ENCODE measurements around the gene HACD1.

Gene HACD1

GRCh38 chr10:17617031-17617911, at the start of gene HACD1:
Gene HACD1 (minus strand): TSS chr10:17617374. CDS start chr10:17617339, 35 bp downstream.
- in situ Hi-C loops (cut with HindIII; ENCODE audit: low sequenced_read_pairs), result no loop called here
- no peak for TF ChIP-seq CTCF (IDR thresholded peaks at IDR 0.05; ENCODE audit: low read depth, low read length, missing control alignments)
- peak; percentile 38 for DNase-seq (ENCODE audit: low read depth)
- H3K4me3 ChIP-seq (ENCODE audit: low read depth, low read length), result peak within 1 kb of the TSS; percentile 71

- DNase-seq (ENCODE audit: low read depth), result peak; percentile 89
- in situ Hi-C loops (cut with HindIII; ENCODE audit: low sequenced_read_pairs), result no loop called here
- TF ChIP-seq CTCF (IDR thresholded peaks at IDR 0.05; ENCODE audit: low read depth, low read length, missing control alignments), result no peak
- no peak overlapping the region for H3K4me3 ChIP-seq (ENCODE audit: low read depth, low read length)
Observed at GRCh38 chr10:17665747-17666146, 48.6 kb upstream of the HACD1 start.

- H3K4me3 ChIP-seq (ENCODE audit: low read depth, low read length), result no peak overlapping the region
- in situ Hi-C loops (cut with HindIII; ENCODE audit: low sequenced_read_pairs), result no loop called here
- DNase-seq (ENCODE audit: low read depth), result no peak
- no peak for TF ChIP-seq CTCF (IDR thresholded peaks at IDR 0.05; ENCODE audit: low read depth, low read length, missing control alignments)
Observed at GRCh38 chr10:17663450-17663849, 46.3 kb upstream of the HACD1 start.

- no peak for TF ChIP-seq CTCF (IDR thresholded peaks at IDR 0.05; ENCODE audit: low read depth, low read length, missing control alignments)
- DNase-seq (ENCODE audit: low read depth), result no peak
- in situ Hi-C loops (cut with HindIII; ENCODE audit: low sequenced_read_pairs), result no loop called here
- no peak overlapping the region for H3K4me3 ChIP-seq (ENCODE audit: low read depth, low read length)
Observed at GRCh38 chr10:17662193-17663138, 45.3 kb upstream of the HACD1 start.

GRCh38 chr10:17661510-17661909, 44.3 kb upstream of the HACD1 start:
- H3K4me3 ChIP-seq (ENCODE audit: low read depth, low read length), result no peak overlapping the region
- no peak for DNase-seq (ENCODE audit: low read depth)
- no peak for TF ChIP-seq CTCF (IDR thresholded peaks at IDR 0.05; ENCODE audit: low read depth, low read length, missing control alignments)
- in situ Hi-C loops (cut with HindIII; ENCODE audit: low sequenced_read_pairs), result no loop called here

- no peak for TF ChIP-seq CTCF (IDR thresholded peaks at IDR 0.05; ENCODE audit: low read depth, low read length, missing control alignments)
- DNase-seq (ENCODE audit: low read depth), result no peak
- H3K4me3 ChIP-seq (ENCODE audit: low read depth, low read length), result no peak overlapping the region
- in situ Hi-C loops (cut with HindIII; ENCODE audit: low sequenced_read_pairs), result no loop called here
Observed at GRCh38 chr10:17660921-17661320, 43.7 kb upstream of the HACD1 start.
